ENCODE measurements around the gene TMEM30A.

The TMEM30A gene

DNA sequence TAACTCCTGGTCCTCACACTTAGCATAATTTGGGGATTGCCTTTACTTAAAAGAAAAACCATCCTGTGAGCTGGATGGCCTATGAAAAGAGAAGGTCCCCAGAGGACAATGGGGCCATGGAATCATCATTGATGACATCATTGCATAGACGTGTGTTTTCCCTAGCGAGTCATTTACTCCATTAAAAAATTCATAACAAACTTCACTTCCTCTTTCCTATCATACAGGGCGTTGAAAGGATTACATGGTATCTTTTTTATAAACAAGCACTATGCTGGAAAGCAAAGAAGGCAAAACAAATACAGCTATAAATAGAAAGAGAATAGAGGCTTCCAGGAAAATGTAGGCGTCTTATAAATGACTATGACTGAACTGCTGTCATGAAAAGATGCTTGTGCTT lies 67.4 kb downstream of the TMEM30A start:
- peak overlapping the region; percentile 28 for H3K9ac ChIP-seq (ENCODE audit: low read length)
- H3K27ac ChIP-seq (ENCODE audit: low read length, poor library complexity, severe bottlenecking) = no peak overlapping the region
- no peak overlapping the region for H2AK5ac ChIP-seq (ENCODE audit: low read length, severe bottlenecking)
- H3K4ac ChIP-seq (ENCODE audit: low read depth in 1 of 2, low read length in 2 of 2) = no peak overlapping the region
- no peak overlapping the region for H2AFZ ChIP-seq (ENCODE audit: low read depth, low read length)
- no peaks in the 10 kb centered on the region for H3K36me3 ChIP-seq (ENCODE audit: control insufficient read depth in 1 of 2, insufficient read depth in 2 of 2, low read depth in 1 of 2, low read length in 2 of 2)
- H3K9me3 ChIP-seq (ENCODE audit: control insufficient read depth, low read length) = no peaks in the 10 kb centered on the region
- no CpG with 5 or more reads among the region's 4 CpGs for WGBS
- peak overlapping the region in 1 of 2 experiments; percentile 2 for H2BK12ac ChIP-seq (ENCODE audit: low read length in 2 of 2)
- H2BK15ac ChIP-seq (ENCODE audit: low read depth, poor library complexity, severe bottlenecking) = no peak overlapping the region
- no peak overlapping the region for H3K18ac ChIP-seq (ENCODE audit: low read depth in 1 of 2, low read length in 2 of 2)
- no peak overlapping the region for H3K4me2 ChIP-seq (ENCODE audit: low read length, poor library complexity, severe bottlenecking)
- no peak overlapping the region for H3K23ac ChIP-seq (ENCODE audit: low read length in 2 of 2)
- no peak overlapping the region for H2BK120ac ChIP-seq (ENCODE audit: low read depth, low read length)
- H2BK5ac ChIP-seq (ENCODE audit: low read depth, low read length, poor library complexity, severe bottlenecking) = no peak overlapping the region
- no peak overlapping the region for H4K91ac ChIP-seq (ENCODE audit: low read length)
- peak overlapping the region in 1 of 2 experiments; percentile 40 for H3K4me3 ChIP-seq (ENCODE audit: insufficient read depth in 1 of 2, low read depth in 1 of 2, low read length in 2 of 2)
- H4K8ac ChIP-seq (ENCODE audit: low read length) = no peak overlapping the region
- H3K27me3 ChIP-seq (ENCODE audit: control insufficient read depth in 1 of 2, insufficient read depth in 1 of 2, low read length in 2 of 2) = peaks cover 0 to 2% of the 10 kb centered on the region in 2 experiments
- H3K79me1 ChIP-seq (replicated peaks; ENCODE audit: low read length, poor library complexity, severe bottlenecking) = no peaks in the 10 kb centered on the region
- no peaks in the 10 kb centered on the region for H3K4me1 ChIP-seq (ENCODE audit: control insufficient read depth, insufficient read depth, low read depth, low read length)
- no peak overlapping the region for H3K14ac ChIP-seq (ENCODE audit: low read length in 2 of 2)
- DNase-seq = peak; percentile 88

- H3K79me1 ChIP-seq (replicated peaks; ENCODE audit: low read length, poor library complexity, severe bottlenecking) = no peaks in the 10 kb centered on the region
- H3K23ac ChIP-seq (ENCODE audit: low read length in 2 of 2) = no peak overlapping the region
- H2AK5ac ChIP-seq (ENCODE audit: low read length, severe bottlenecking) = no peak overlapping the region
- H3K18ac ChIP-seq (ENCODE audit: low read depth in 1 of 2, low read length in 2 of 2) = no peak overlapping the region
- no peaks in the 10 kb centered on the region for H3K9me3 ChIP-seq (ENCODE audit: control insufficient read depth, low read length)
- H3K4ac ChIP-seq (ENCODE audit: low read depth in 1 of 2, low read length in 2 of 2) = peak overlapping the region in 1 of 2 experiments; percentile 2
- no peak overlapping the region for H2AFZ ChIP-seq (ENCODE audit: low read depth, low read length)
- no peak for DNase-seq
- H2BK12ac ChIP-seq (ENCODE audit: low read length in 2 of 2) = peak overlapping the region; percentile 17 to 80
- H2BK5ac ChIP-seq (ENCODE audit: low read depth, low read length, poor library complexity, severe bottlenecking) = no peak overlapping the region
- peaks cover 0 to 2% of the 10 kb centered on the region in 2 experiments for H3K27me3 ChIP-seq (ENCODE audit: control insufficient read depth in 1 of 2, insufficient read depth in 1 of 2, low read length in 2 of 2)
- H2BK120ac ChIP-seq (ENCODE audit: low read depth, low read length) = no peak overlapping the region
- H3K27ac ChIP-seq (ENCODE audit: low read length, poor library complexity, severe bottlenecking) = no peak overlapping the region
- H3K9ac ChIP-seq (ENCODE audit: low read length) = no peak overlapping the region
- 88% methylated on average over 4 of the region's 4 CpGs for WGBS
- no peak overlapping the region for H3K14ac ChIP-seq (ENCODE audit: low read length in 2 of 2)
- H4K91ac ChIP-seq (ENCODE audit: low read length) = peak overlapping the region; percentile 36
- H4K8ac ChIP-seq (ENCODE audit: low read length) = no peak overlapping the region
- H3K4me1 ChIP-seq (ENCODE audit: control insufficient read depth, insufficient read depth, low read depth, low read length) = no peaks in the 10 kb centered on the region
- H3K36me3 ChIP-seq (ENCODE audit: control insufficient read depth in 1 of 2, insufficient read depth in 2 of 2, low read depth in 1 of 2, low read length in 2 of 2) = no peaks in the 10 kb centered on the region
- no peak overlapping the region for H3K4me2 ChIP-seq (ENCODE audit: low read length, poor library complexity, severe bottlenecking)
- no peak overlapping the region for H3K4me3 ChIP-seq (ENCODE audit: insufficient read depth in 1 of 2, low read depth in 1 of 2, low read length in 2 of 2)
- H2BK15ac ChIP-seq (ENCODE audit: low read depth, poor library complexity, severe bottlenecking) = no peak overlapping the region
These were observed 69.3 kb downstream of the TMEM30A start for GRCh38 chr6:75215291-75215690.

GRCh38 chr6:75213732-75214131 lies 70.9 kb downstream of the TMEM30A start:
- H4K8ac ChIP-seq (ENCODE audit: low read length) = no peak overlapping the region
- H2AFZ ChIP-seq (ENCODE audit: low read depth, low read length) = no peak overlapping the region
- H3K4me2 ChIP-seq (ENCODE audit: low read length, poor library complexity, severe bottlenecking) = no peak overlapping the region
- H3K27ac ChIP-seq (ENCODE audit: low read length, poor library complexity, severe bottlenecking) = no peak overlapping the region
- no peak overlapping the region for H3K4me3 ChIP-seq (ENCODE audit: insufficient read depth in 1 of 2, low read depth in 1 of 2, low read length in 2 of 2)
- no peak for DNase-seq
- H3K4me1 ChIP-seq (ENCODE audit: control insufficient read depth, insufficient read depth, low read depth, low read length) = peaks cover under 1% of the 10 kb centered on the region
- no peak overlapping the region for H3K23ac ChIP-seq (ENCODE audit: low read length in 2 of 2)
- H2AK5ac ChIP-seq (ENCODE audit: low read length, severe bottlenecking) = peak overlapping the region; percentile 2
- H3K36me3 ChIP-seq (ENCODE audit: control insufficient read depth in 1 of 2, insufficient read depth in 2 of 2, low read depth in 1 of 2, low read length in 2 of 2) = no peaks in the 10 kb centered on the region
- H3K9me3 ChIP-seq (ENCODE audit: control insufficient read depth, low read length) = no peaks in the 10 kb centered on the region
- peak overlapping the region in 1 of 2 experiments; percentile 29 for H2BK12ac ChIP-seq (ENCODE audit: low read length in 2 of 2)
- H2BK15ac ChIP-seq (ENCODE audit: low read depth, poor library complexity, severe bottlenecking) = no peak overlapping the region
- H2BK120ac ChIP-seq (ENCODE audit: low read depth, low read length) = no peak overlapping the region
- peaks cover 0 to 2% of the 10 kb centered on the region in 2 experiments for H3K27me3 ChIP-seq (ENCODE audit: control insufficient read depth in 1 of 2, insufficient read depth in 1 of 2, low read length in 2 of 2)
- 88% methylated on average over 1 of the region's 2 CpGs for WGBS
- H4K91ac ChIP-seq (ENCODE audit: low read length) = no peak overlapping the region
- peak overlapping the region in 1 of 2 experiments; percentile 11 for H3K14ac ChIP-seq (ENCODE audit: low read length in 2 of 2)
- H3K9ac ChIP-seq (ENCODE audit: low read length) = no peak overlapping the region
- no peaks in the 10 kb centered on the region for H3K79me1 ChIP-seq (replicated peaks; ENCODE audit: low read length, poor library complexity, severe bottlenecking)
- H3K18ac ChIP-seq (ENCODE audit: low read depth in 1 of 2, low read length in 2 of 2) = no peak overlapping the region
- no peak overlapping the region for H2BK5ac ChIP-seq (ENCODE audit: low read depth, low read length, poor library complexity, severe bottlenecking)
- H3K4ac ChIP-seq (ENCODE audit: low read depth in 1 of 2, low read length in 2 of 2) = peak overlapping the region in 1 of 2 experiments; percentile 53

GRCh38 chr6:75213112-75213511 lies 71.5 kb downstream of the TMEM30A start:
- Histone ChIP-seq H3K23ac (ENCODE audit: low read length in 2 of 2) (no peak overlapping the region), H3K9ac (ENCODE audit: low read length) (no peak overlapping the region), H2BK12ac (ENCODE audit: low read length in 2 of 2) (no peak overlapping the region), H2BK120ac (ENCODE audit: low read depth, low read length) (no peak overlapping the region), H4K91ac (ENCODE audit: low read length) (no peak overlapping the region), H3K79me1 (replicated peaks; ENCODE audit: low read length, poor library complexity, severe bottlenecking) (peaks cover 2% of the 10 kb centered on the region), H2BK5ac (ENCODE audit: low read depth, low read length, poor library complexity, severe bottlenecking) (no peak overlapping the region), H3K27me3 (ENCODE audit: control insufficient read depth in 1 of 2, insufficient read depth in 1 of 2, low read length in 2 of 2) (peaks cover 0 to 2% of the 10 kb centered on the region in 2 experiments), H3K14ac (ENCODE audit: low read length in 2 of 2) (no peak overlapping the region), H3K9me3 (ENCODE audit: control insufficient read depth, low read length) (no peaks in the 10 kb centered on the region), H2AK5ac (ENCODE audit: low read length, severe bottlenecking) (no peak overlapping the region), H3K4me3 (ENCODE audit: insufficient read depth in 1 of 2, low read depth in 1 of 2, low read length in 2 of 2) (no peak overlapping the region), H2BK15ac (ENCODE audit: low read depth, poor library complexity, severe bottlenecking) (no peak overlapping the region), H2AFZ (ENCODE audit: low read depth, low read length) (no peak overlapping the region), H3K27ac (ENCODE audit: low read length, poor library complexity, severe bottlenecking) (no peak overlapping the region), H3K4ac (ENCODE audit: low read depth in 1 of 2, low read length in 2 of 2) (no peak overlapping the region), H3K4me2 (ENCODE audit: low read length, poor library complexity, severe bottlenecking) (no peak overlapping the region), H4K8ac (ENCODE audit: low read length) (no peak overlapping the region), H3K4me1 (ENCODE audit: control insufficient read depth, insufficient read depth, low read depth, low read length) (peaks cover 2% of the 10 kb centered on the region), H3K18ac (ENCODE audit: low read depth in 1 of 2, low read length in 2 of 2) (no peak overlapping the region), H3K36me3 (ENCODE audit: control insufficient read depth in 1 of 2, insufficient read depth in 2 of 2, low read depth in 1 of 2, low read length in 2 of 2) (no peaks in the 10 kb centered on the region)
- DNase-seq = no peak
- WGBS = no CpG with 5 or more reads among the region's 1 CpG

All from mesenchymal stem cell (in vitro differentiated cells and primary cell).